ENCODE results near the gene CDK18. TPM values are rescaled to one million over a fixed set of nuclear protein-coding genes. Genes with fewer than 3 reads are reported as not detected.
A peak's percentile ranks its signal among the peaks of the same experiment; 100 is the strongest.

The CDK18 gene
- polyA plus RNA-seq, 6 donors from 2014 or later = 0.40 to 1.4 (median 0.50) TPM; not detected in 2

DNA sequence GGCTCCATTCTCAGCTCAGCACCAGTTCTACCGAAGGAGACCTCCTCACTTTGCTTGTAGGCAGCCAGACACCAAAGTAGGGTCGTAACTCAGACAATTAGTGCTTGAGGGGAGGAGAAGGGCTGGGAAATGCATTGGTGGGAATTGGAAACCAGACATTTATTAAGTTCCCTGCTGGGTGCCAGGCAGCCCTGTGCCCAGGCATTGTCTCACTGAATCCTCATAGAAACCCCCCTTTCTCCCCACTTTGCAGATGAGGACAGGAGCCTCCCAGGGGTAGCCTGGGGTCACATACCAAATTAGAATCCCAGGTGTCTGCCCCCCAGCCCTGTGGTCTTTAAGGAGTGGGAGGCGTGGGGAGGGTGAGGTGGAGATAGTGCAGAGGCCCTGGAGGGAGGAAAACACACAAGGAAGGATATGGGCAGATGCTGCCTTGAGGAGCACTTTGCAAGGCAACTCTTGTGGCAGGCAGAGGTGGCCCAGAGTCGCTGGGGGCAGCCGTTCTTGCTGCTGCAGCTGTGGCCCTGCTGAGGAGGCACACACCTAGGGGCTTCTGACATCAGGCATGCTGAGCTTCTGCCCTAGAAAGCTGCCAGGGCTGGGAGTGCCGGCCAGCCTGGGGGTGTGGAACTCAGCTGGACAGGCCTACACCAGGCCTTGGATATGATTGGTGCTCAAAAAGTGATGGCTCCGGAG is 29.4 kb downstream of the CDK18 start:
- ATAC-seq (ENCODE audit: low read depth in 2 of 2) (no peak), DNase-seq (no peak)
- Mint-ChIP-seq H3K27me3 (peaks cover 0 to 29% (median 22%) of the 10 kb centered on the region in 3 donors), H3K36me3 (no peaks in the 10 kb centered on the region), H3K4me3 (no peak overlapping the region), H3K9me3 (no peaks in the 10 kb centered on the region), H3K4me1 (peaks cover 4 to 18% (median 17%) of the 10 kb centered on the region in 3 donors), H3K27ac (no peak overlapping the region)

DNA sequence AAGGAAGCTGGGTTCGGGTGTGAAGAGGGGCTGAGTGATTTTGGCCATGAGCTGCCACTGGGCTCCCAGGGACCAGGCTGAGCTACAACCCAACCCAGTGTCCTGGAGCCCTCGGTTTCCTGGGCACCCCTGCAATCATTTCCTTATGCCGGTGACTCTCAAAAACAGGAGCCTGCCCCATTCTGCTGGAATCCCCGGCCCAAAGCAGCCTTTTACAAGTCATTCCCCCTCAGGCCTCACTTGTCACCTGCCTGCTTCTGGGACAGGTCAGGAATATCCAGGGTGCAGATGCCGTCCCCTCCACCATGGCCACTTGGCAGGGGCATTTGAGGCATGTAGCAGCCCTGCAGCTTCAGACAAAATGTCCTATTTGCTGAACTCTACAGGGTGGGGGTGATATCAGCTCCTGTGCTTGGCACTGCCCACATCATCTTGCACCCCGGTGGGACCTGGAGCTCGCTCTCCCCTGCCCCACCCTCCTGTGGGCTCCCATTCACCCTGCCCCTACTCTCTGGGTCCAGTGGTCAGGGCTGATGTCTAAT is 30.0 kb downstream of the CDK18 start:
- Mint-ChIP-seq H3K9me3 (no peaks in the 10 kb centered on the region), H3K27ac (no peak overlapping the region), H3K4me3 (no peak overlapping the region), H3K27me3 (peaks cover 3 to 25% (median 21%) of the 10 kb centered on the region in 3 donors), H3K4me1 (peaks cover 2 to 13% (median 11%) of the 10 kb centered on the region in 3 donors), H3K36me3 (no peaks in the 10 kb centered on the region)
- ATAC-seq (ENCODE audit: low read depth in 2 of 2) (no peak), DNase-seq (no peak)

DNA sequence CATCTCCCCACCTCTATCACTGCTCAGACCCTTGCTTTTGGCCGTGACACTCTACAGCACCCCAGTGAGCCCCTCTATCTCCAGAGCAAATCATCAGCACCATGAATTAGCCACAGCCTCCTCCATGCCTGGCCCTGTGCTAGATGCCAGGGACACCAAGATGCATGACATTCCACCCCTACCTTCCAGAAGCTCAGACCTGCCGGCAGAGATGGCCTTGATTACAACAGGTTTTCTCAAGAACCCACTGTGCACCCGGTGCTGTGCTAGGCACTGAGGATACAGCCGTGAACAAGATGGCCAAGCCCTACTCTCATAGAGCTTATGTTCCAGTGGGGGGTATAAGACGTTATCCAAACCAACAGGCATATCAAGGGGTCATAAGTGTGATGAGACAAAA is 30.6 kb downstream of the CDK18 start:
- ATAC-seq (ENCODE audit: low read depth in 2 of 2) = no peak
- peaks cover 6 to 23% (median 21%) of the 10 kb centered on the region in 3 donors for H3K27me3 Mint-ChIP-seq
- H3K27ac Mint-ChIP-seq = no peak overlapping the region
- H3K4me3 Mint-ChIP-seq = no peak overlapping the region
- H3K4me1 Mint-ChIP-seq = peaks cover 0 to 9% (median 6%) of the 10 kb centered on the region in 3 donors
- no peak for DNase-seq
- H3K36me3 Mint-ChIP-seq = no peaks in the 10 kb centered on the region
- no peaks in the 10 kb centered on the region for H3K9me3 Mint-ChIP-seq

DNA sequence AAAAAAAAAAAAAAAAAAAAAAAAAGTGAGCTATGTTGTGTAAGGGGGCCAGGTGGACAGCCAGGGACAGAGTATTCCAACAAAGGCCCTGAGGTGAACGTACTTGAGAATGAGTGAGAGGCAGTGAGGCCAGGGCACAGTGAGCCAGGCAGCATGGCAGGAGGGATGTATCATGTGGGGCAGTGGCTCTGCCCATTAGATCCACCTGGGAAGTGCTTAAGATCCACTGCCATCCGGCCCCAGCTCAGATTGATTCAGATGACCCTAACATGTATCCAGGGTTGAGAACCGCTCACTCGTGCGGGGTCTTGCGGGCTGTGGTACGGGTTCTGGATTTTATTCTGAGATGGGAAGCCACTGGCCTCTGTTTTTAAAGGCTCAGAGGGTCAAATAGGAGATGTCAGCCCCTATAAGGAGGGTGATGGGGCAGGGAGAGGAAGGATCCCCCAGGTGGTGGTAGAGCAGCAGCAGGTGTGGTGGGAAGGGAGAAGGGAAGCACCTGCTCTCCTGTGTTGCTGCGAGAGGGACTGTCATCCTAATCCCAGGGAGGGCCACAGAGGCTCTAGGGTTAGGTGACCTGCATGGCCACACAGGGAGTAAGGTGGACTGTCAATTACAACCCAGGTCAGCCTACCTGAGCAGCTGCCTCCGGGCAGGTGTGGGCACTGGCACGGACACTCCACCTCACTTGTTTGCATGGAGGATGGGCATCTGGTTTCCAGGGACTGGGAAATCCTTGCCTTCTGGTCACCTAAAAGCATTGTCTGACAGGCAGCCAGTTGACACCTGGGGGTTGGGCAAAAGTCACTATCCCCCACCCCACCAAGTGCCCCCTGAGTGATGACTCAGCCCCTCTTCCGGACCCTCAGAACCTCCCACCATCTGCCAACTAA is 31.6 kb downstream of the CDK18 start:
- DNase-seq (no peak), ATAC-seq (ENCODE audit: low read depth in 2 of 2) (no peak)
- H3K36me3 Mint-ChIP-seq = no peaks in the 10 kb centered on the region
- H3K4me1 Mint-ChIP-seq = peaks cover 0 to 9% (median 6%) of the 10 kb centered on the region in 3 donors
- H3K27me3 Mint-ChIP-seq = peaks cover 8 to 26% (median 21%) of the 10 kb centered on the region in 3 donors
- H3K27ac Mint-ChIP-seq = peak overlapping the region in 3 of 6 donors; percentile 37 to 67 (median 64)
- H3K9me3 Mint-ChIP-seq = no peaks in the 10 kb centered on the region
- H3K4me3 Mint-ChIP-seq = peak overlapping the region in 1 of 8 donors; percentile 5

DNA sequence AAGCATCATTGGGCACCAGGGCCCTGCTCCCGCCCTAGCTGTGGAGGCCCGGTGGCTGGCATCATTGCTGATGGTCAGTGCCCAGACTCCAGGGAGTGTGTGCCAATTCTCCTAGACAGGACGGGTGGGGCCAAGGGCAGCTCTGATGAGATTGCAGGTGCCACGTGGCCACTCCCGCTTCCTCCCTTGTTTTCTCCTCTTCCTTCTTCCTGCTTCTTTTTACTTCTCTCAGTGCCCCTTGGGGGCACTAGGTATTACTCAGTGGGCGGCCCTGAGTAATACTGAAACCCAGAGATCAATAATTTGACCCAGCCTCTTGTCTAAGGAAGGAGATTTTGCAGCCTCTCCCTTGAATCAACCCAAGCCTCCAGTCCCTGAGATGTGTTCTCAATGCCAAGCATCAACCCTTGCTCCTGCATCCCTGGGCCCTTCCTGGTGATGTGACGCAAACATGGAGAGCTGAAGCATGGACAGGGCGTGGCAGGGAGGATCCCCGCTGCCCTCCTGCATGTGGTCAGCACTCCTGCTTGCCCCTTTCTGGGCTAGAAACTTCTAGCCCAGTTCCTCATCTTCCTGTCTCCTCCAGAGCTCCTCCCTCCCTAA is 32.4 kb downstream of the CDK18 start:
- no peak for DNase-seq
- peaks cover 15 to 33% (median 29%) of the 10 kb centered on the region in 3 donors for H3K27me3 Mint-ChIP-seq

DNA sequence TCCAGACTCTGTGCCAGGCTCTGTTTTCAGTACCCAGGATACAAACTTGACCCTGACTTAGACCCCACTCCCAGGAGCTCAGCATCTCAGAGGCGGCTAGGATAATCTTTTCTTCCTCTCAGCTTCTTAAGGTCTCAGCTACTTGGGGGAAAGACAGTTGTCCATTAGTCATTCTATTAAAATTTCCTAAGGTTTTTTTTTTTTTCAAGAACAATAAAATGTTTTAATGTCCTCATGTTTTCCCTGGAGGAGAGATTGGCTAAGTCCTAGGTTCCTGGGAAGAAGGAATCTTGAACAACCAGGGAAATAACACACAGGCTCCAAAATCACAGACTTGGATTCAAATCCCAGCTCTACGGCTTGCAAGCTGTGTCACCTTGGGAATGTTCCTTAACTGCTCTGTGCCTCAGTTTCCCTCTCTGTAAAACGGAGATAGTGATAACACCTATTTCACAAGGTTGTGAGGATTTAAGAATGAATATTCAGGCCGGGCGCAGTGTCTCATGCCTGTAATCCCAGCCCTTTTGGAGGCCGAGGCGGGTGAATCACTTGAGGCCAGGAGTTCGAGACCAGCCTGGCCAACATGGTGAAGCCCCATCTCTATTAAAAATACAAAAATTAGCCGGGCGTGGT is 33.0 kb downstream of the CDK18 start:
- Mint-ChIP-seq H3K36me3 (no peaks in the 10 kb centered on the region), H3K27ac (peak overlapping the region in 1 of 6 donors; percentile 44), H3K4me3 (no peak overlapping the region), H3K9me3 (no peaks in the 10 kb centered on the region), H3K4me1 (peaks cover 0 to 9% (median 6%) of the 10 kb centered on the region in 3 donors), H3K27me3 (peaks cover 20 to 38% (median 34%) of the 10 kb centered on the region in 3 donors)
- DNase-seq (no peak), ATAC-seq (ENCODE audit: low read depth in 2 of 2) (no peak)

More for the DNA sequence above, 32.4 kb downstream of the CDK18 start:
- peak overlapping the region in 1 of 6 donors; percentile 44 for H3K27ac Mint-ChIP-seq
- no peaks in the 10 kb centered on the region for H3K9me3 Mint-ChIP-seq
- peak overlapping the region in 1 of 8 donors; percentile 5 for H3K4me3 Mint-ChIP-seq
- H3K36me3 Mint-ChIP-seq = no peaks in the 10 kb centered on the region
- H3K4me1 Mint-ChIP-seq = peaks cover 0 to 9% (median 6%) of the 10 kb centered on the region in 3 donors
- no peak for ATAC-seq (ENCODE audit: low read depth in 2 of 2)

DNA sequence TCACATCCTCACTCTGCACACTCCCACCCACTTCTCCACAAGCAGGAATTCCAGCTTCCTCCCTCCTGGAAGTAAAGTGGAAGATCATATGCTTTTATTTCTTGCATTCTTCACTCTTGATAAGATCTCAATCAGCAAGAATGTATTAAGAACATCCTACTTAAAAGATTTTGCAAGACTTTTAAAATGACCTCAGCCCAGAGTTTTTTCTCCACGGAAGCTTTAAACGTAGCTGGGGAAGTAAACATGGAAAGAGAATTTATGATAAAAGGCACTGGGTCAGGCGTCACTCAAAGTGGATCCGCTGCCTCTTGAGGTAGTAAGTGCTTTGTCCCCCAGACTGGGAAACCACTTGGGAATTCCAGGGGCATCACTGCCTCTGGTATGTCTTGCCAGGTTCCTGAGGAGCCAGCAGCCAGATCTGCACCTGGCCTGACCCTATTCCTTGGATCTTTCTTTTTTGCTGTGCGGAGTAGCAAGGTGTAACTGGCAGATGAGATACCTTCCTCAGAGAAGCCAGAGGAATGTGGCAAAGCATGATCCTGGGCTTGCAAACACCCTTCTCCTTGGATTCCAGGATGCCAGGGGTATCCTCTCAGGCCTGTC is 33.9 kb downstream of the CDK18 start:
- ATAC-seq (ENCODE audit: low read depth in 2 of 2) (no peak), DNase-seq (no peak)
- Mint-ChIP-seq H3K36me3 (no peaks in the 10 kb centered on the region), H3K27ac (no peak overlapping the region), H3K4me1 (peaks cover 4 to 10% (median 6%) of the 10 kb centered on the region in 3 donors), H3K4me3 (no peak overlapping the region), H3K9me3 (no peaks in the 10 kb centered on the region), H3K27me3 (peaks cover 23 to 42% (median 35%) of the 10 kb centered on the region in 3 donors)

DNA sequence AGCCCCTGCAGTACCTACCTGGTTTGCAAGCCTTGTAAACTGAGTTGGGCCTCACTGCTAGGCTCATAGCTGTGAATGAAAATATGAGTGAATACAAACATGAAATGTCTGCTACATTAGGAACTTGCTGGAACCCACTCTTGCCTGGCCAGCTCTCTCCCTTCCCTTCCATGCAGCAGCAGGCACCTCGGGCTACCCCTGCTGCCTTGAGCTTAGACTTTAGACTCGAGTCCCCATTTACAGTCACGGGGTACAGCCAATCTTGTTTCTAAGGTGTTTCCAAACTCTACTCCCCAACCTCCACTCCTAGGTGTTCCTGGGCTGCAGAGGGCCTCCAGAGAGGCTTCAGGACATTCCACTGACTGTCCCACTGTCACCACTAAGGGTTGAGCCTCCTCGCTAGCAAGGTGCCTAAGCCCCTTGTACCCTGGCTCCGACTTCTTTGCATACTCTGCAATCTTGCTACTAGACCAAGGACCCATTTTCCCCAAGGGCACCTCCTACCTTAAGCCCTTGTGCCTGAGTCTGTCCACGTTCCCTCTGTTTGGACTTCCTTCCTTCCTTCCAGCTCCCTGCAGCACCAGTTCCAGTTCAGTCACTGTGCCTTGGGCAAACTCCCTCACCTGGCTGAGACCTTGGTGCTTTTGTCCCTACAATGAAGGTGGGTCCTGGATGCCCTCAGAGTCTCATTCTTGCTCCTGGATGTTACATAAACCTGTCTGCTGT is 36.9 kb downstream of the CDK18 start:
- Mint-ChIP-seq H3K4me1 (peaks cover 9 to 15% (median 10%) of the 10 kb centered on the region in 3 donors), H3K4me3 (no peak overlapping the region), H3K36me3 (no peaks in the 10 kb centered on the region), H3K27ac (no peak overlapping the region), H3K9me3 (no peaks in the 10 kb centered on the region), H3K27me3 (peaks cover 45 to 59% (median 47%) of the 10 kb centered on the region in 3 donors)
- no peak for DNase-seq
- ATAC-seq (ENCODE audit: low read depth in 2 of 2) = no peak

DNA sequence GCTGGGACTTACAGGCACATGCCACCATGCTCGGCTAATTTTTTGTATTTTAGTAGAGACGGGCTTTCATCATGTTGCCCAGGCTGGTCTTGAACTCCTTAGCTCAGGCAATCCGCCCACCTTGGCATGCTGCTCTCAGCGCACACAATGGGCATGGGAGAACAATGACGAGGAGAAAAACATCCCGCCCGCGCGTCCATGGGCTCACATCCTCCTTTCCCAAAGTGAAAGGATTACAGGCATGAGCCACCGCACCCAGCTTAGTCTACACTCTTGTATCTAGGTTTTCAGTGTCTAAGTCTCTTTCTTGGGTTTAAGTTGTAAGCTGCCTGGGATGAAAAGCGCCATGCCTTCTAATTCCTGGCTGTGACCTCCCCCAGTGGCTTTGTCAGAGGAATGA is 37.9 kb downstream of the CDK18 start:
- H3K27me3 Mint-ChIP-seq = peaks cover 39 to 55% (median 45%) of the 10 kb centered on the region in 3 donors
- no peaks in the 10 kb centered on the region for H3K9me3 Mint-ChIP-seq
- H3K36me3 Mint-ChIP-seq = no peaks in the 10 kb centered on the region
- DNase-seq = no peak
- ATAC-seq (ENCODE audit: low read depth in 2 of 2) = no peak
- H3K4me1 Mint-ChIP-seq = peaks cover 4 to 9% (median 7%) of the 10 kb centered on the region in 3 donors
- peak overlapping the region in 1 of 8 donors; percentile 41 for H3K4me3 Mint-ChIP-seq
- no peak overlapping the region for H3K27ac Mint-ChIP-seq

DNA sequence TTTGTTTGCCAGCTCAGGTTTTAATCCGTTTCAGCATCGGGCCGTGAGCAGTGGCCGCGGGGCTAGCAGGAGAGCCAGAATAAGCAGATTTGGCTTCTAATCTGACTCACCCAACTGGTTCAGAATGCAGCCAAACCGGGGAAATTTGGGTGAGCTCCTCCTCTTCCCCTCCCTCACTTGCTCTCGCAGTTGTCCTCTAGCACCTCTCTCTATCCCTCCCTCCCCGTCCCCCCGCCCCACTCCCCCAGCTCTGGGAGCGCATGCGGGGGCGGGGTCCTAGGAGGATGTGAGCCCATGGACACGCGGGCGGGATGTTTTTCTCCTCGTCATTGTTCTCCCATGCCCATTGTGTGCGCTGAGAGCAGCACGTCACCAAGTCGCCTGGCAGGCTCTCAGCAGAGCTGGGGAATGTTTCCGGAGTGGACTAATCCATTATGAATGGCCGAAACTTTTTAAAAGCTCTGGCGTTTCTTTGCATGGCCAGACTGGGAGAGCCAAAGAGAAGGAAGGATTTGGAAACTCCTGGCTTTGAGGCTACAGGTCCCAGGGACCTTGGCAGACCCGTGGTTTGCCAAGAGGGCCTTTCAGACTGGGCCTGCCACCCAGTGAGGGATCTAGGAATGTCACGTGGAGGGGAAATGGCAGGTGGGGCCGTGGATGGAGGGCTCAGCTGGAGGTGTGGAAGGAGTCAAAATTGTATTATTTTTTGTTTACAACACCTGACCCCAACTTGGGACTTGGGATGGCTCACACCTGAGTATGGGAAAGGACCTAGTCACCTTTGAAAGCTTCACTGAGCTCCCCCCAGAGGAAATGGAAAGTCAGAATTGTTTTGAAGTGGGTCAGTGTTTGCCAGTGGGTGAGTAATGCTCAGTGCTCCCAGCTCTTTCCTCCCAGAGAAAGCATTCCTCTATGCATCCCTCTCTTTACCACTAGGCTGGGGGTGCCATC is 39.2 kb downstream of the CDK18 start:
- DNase-seq (no peak), ATAC-seq (ENCODE audit: low read depth in 2 of 2) (peak in 1 of 2 donors; percentile 30)
- Mint-ChIP-seq H3K36me3 (no peaks in the 10 kb centered on the region), H3K27me3 (peaks cover 48 to 66% (median 50%) of the 10 kb centered on the region in 3 donors), H3K9me3 (no peaks in the 10 kb centered on the region), H3K4me3 (peak overlapping the region in 3 of 8 donors; percentile 15 to 79 (median 50)), H3K27ac (no peak overlapping the region), H3K4me1 (peaks cover 4 to 9% (median 5%) of the 10 kb centered on the region in 3 donors)
